Large intestine (tissue), 3 donors: ENCODE data around the gene TLE5. TPM values are rescaled to one million over a fixed set of nuclear protein-coding genes. Genes with fewer than 3 reads are reported as not detected.

ENCODE experiments used
- DNase-seq, 2 donors: peaks; one replicate each; pipeline versions ENCODE4 v3.0.0 to v3.0.0-alpha.2; 2013
- H3K27ac ChIP-seq: one replicate; pipeline ENCODE4 v1.5.1; 2013; ENCODE audit warnings: low read length
- H3K27me3 ChIP-seq: 2 replicates; pipeline ENCODE4 v1.6.1; 2013; ENCODE audit warnings: low read length; ENCODE audit not compliant: control insufficient read depth, insufficient read depth
- H3K36me3 ChIP-seq: 2 replicates; pipeline ENCODE4 v1.6.1; 2013; ENCODE audit warnings: low read length; ENCODE audit not compliant: control insufficient read depth, insufficient read depth
- H3K4me1 ChIP-seq: one replicate; pipeline ENCODE4 v1.6.1; 2013; ENCODE audit warnings: low read length; ENCODE audit not compliant: control insufficient read depth, insufficient read depth
- H3K4me3 ChIP-seq: one replicate; pipeline ENCODE4 v1.5.1; 2013; ENCODE audit warnings: low read length
- H3K9me3 ChIP-seq: one replicate; pipeline ENCODE4 v1.6.1; 2013; ENCODE audit warnings: mild to moderate bottlenecking, low read depth, low read length, moderate library complexity; ENCODE audit not compliant: control insufficient read depth
- WGBS: methylation state at CpG from one replicate; pipeline ENCODE4 v1.1.5; 2013; ENCODE audit warnings: low lambda C conversion rate; ENCODE audit not compliant: insufficient coverage; 5-methylcytosine and 5-hydroxymethylcytosine counted together
- polyA plus RNA-seq: library from polyadenylated mRNA; unstranded; fragments of 120-200 nt; gene quantifications from one replicate; pipeline ENCODE4 v1.2.1, GENCODE V29; 2013

Gene TLE5
- polyA plus RNA-seq, 1 donor = 335 TPM

- H3K9me3 ChIP-seq = no peaks in the 10 kb centered on the region
- no peak overlapping the region for H3K4me3 ChIP-seq
- no peaks in the 10 kb centered on the region for H3K36me3 ChIP-seq
- no peak for DNase-seq
- H3K27me3 ChIP-seq = no peaks in the 10 kb centered on the region
- WGBS = no CpG with 5 or more reads among the region's 4 CpGs
- H3K27ac ChIP-seq = peak overlapping the region; percentile 91
- peaks cover 31% of the 10 kb centered on the region for H3K4me1 ChIP-seq
Measured at GRCh38 chr19:3079578-3079977, 17.3 kb upstream of the TLE5 start.

GRCh38 chr19:3075605-3076431 lies 13.5 kb upstream of the TLE5 start:
- peak; percentile 56 to 62 for DNase-seq
- peaks cover 20% of the 10 kb centered on the region for H3K4me1 ChIP-seq
- no peak overlapping the region for H3K4me3 ChIP-seq
- no CpG with 5 or more reads among the region's 41 CpGs for WGBS
- no peak overlapping the region for H3K27ac ChIP-seq
- no peaks in the 10 kb centered on the region for H3K27me3 ChIP-seq
- no peaks in the 10 kb centered on the region for H3K9me3 ChIP-seq
- no peaks in the 10 kb centered on the region for H3K36me3 ChIP-seq

GRCh38 chr19:3073931-3074595 lies 11.8 kb upstream of the TLE5 start:
- no peak for DNase-seq
- peaks cover 10% of the 10 kb centered on the region for H3K4me1 ChIP-seq
- WGBS = no CpG with 5 or more reads among the region's 8 CpGs
- no peak overlapping the region for H3K4me3 ChIP-seq
- H3K27ac ChIP-seq = no peak overlapping the region
- H3K27me3 ChIP-seq = no peaks in the 10 kb centered on the region
- no peaks in the 10 kb centered on the region for H3K36me3 ChIP-seq
- H3K9me3 ChIP-seq = no peaks in the 10 kb centered on the region

- no peak overlapping the region for H3K27ac ChIP-seq
- H3K4me3 ChIP-seq = no peak overlapping the region
- no peaks in the 10 kb centered on the region for H3K36me3 ChIP-seq
- H3K4me1 ChIP-seq = peaks cover 10% of the 10 kb centered on the region
- H3K27me3 ChIP-seq = no peaks in the 10 kb centered on the region
- WGBS = 83% methylated on average over 1 of the region's 3 CpGs
- no peaks in the 10 kb centered on the region for H3K9me3 ChIP-seq
- DNase-seq = peak in 1 of 2 donors; percentile 59
Measured at GRCh38 chr19:3073159-3073563, 10.9 kb upstream of the TLE5 start.

- WGBS = no CpG with 5 or more reads among the region's 4 CpGs
- H3K36me3 ChIP-seq = no peaks in the 10 kb centered on the region
- no peak overlapping the region for H3K4me3 ChIP-seq
- no peaks in the 10 kb centered on the region for H3K27me3 ChIP-seq
- no peaks in the 10 kb centered on the region for H3K9me3 ChIP-seq
- no peak overlapping the region for H3K27ac ChIP-seq
- DNase-seq = no peak
- H3K4me1 ChIP-seq = peaks cover 16% of the 10 kb centered on the region
Measured at GRCh38 chr19:3071768-3072167, 9.5 kb upstream of the TLE5 start.

GRCh38 chr19:3068071-3068470 lies 5.8 kb upstream of the TLE5 start:
- Histone ChIP-seq H3K27ac (no peak overlapping the region), H3K4me1 (peaks cover 23% of the 10 kb centered on the region), H3K27me3 (no peaks in the 10 kb centered on the region), H3K36me3 (no peaks in the 10 kb centered on the region), H3K4me3 (no peak overlapping the region), H3K9me3 (no peaks in the 10 kb centered on the region)
- no CpG with 5 or more reads among the region's 21 CpGs for WGBS
- DNase-seq = peak; percentile 52 to 73

- Histone ChIP-seq H3K4me3 (no peak overlapping the region), H3K4me1 (peaks cover 28% of the 10 kb centered on the region), H3K27me3 (no peaks in the 10 kb centered on the region), H3K36me3 (no peaks in the 10 kb centered on the region), H3K9me3 (no peaks in the 10 kb centered on the region), H3K27ac (peak overlapping the region; percentile 33)
- DNase-seq = no peak
- no CpG with 5 or more reads among the region's 9 CpGs for WGBS
Measured at GRCh38 chr19:3067563-3067962, 5.3 kb upstream of the TLE5 start.

GRCh38 chr19:3066482-3067049 lies 4.3 kb upstream of the TLE5 start:
- no peak overlapping the region for H3K4me3 ChIP-seq
- H3K27me3 ChIP-seq = no peaks in the 10 kb centered on the region
- no peak overlapping the region for H3K27ac ChIP-seq
- H3K9me3 ChIP-seq = no peaks in the 10 kb centered on the region
- peaks cover 29% of the 10 kb centered on the region for H3K4me1 ChIP-seq
- 100% methylated on average over 1 of the region's 16 CpGs for WGBS
- DNase-seq = no peak
- H3K36me3 ChIP-seq = no peaks in the 10 kb centered on the region

- no peaks in the 10 kb centered on the region for H3K27me3 ChIP-seq
- DNase-seq = peak; percentile 45 to 79
- H3K27ac ChIP-seq = peak overlapping the region; percentile 71
- peaks cover 30% of the 10 kb centered on the region for H3K4me1 ChIP-seq
- H3K36me3 ChIP-seq = no peaks in the 10 kb centered on the region
- no peaks in the 10 kb centered on the region for H3K9me3 ChIP-seq
- no peak overlapping the region for H3K4me3 ChIP-seq
- no CpG with 5 or more reads among the region's 15 CpGs for WGBS
Measured at GRCh38 chr19:3065675-3066357, 3.5 kb upstream of the TLE5 start.

GRCh38 chr19:3064011-3064330 lies 1.7 kb upstream of the TLE5 start:
- no peaks in the 10 kb centered on the region for H3K9me3 ChIP-seq
- H3K4me1 ChIP-seq = peaks cover 33% of the 10 kb centered on the region
- H3K27ac ChIP-seq = no peak overlapping the region
- H3K4me3 ChIP-seq = no peak overlapping the region
- no peaks in the 10 kb centered on the region for H3K27me3 ChIP-seq
- DNase-seq = no peak
- peaks cover 12% of the 10 kb centered on the region for H3K36me3 ChIP-seq
- WGBS = no CpG with 5 or more reads among the region's 7 CpGs
